RCC 7860 (cell line): Measurements from ENCODE around the gene GRIA3.
"Not testable (repeated sequence)": the region's sequence is repeated elsewhere in the genome, so short reads cannot be mapped to it uniquely, and the experiment has no call there.

Experiments
- DNase-seq: peaks from one replicate; pipeline ENCODE4 v3.0.0-alpha.2; 2015; ENCODE audit warnings: low spot score
- FAIRE-seq: peaks from 2 replicates; lab custom pipeline; 2012; peaks lifted over from hg19 to GRCh38; lab: Jason Lieb, UNC

GRIA3 gene

GRCh38 chrX:123518791-123519190, 334.7 kb downstream of the GRIA3 start:
- FAIRE-seq (no peak), DNase-seq (no peak)

- FAIRE-seq = no peak
- DNase-seq = no peak
Observed at GRCh38 chrX:123525123-123525725, 341.1 kb downstream of the GRIA3 start.

- not testable (repeated sequence) for FAIRE-seq, DNase-seq
Observed at GRCh38 chrX:123530726-123531125, 346.6 kb downstream of the GRIA3 start.
